Keratinocyte (primary cell): Measurements from ENCODE around the gene DGKD. TPM values are rescaled to one million over a fixed set of nuclear protein-coding genes. Genes with fewer than 3 reads are reported as not detected.

Source experiments
- DNase-seq: peaks from one replicate; pipeline ENCODE4 v3.0.0-alpha.2; 2011; ENCODE audit warnings: low read depth, missing footprints, low spot score
- FAIRE-seq: peaks from 2 replicates; lab custom pipeline; 2011; peaks lifted over from hg19 to GRCh38; lab: Jason Lieb, UNC
- H2AFZ ChIP-seq: 2 replicates; pipeline ENCODE4 v1.6.0; 2012; ENCODE audit warnings: low read length, control low read depth, inconsistent platforms; ENCODE audit not compliant: control insufficient read depth
- H3K27ac ChIP-seq: 2 replicates; pipeline ENCODE4 v1.5.1; 2011; ENCODE audit warnings: low read length; ENCODE audit not compliant: control insufficient read depth, insufficient read depth
- H3K27me3 ChIP-seq: 3 replicates; pipeline ENCODE4 v1.6.0; 2011; ENCODE audit warnings: low read length; ENCODE audit not compliant: control insufficient read depth, insufficient read depth; ENCODE audit errors: extremely low read depth
- H3K36me3 ChIP-seq, 2 experiments: 2 replicates in 1 of 2; 3 replicates in 1 of 2; pipeline ENCODE4 v1.5.1; 2011; ENCODE audit warnings: low read length in 2 of 2, mild to moderate bottlenecking in 1 of 2; ENCODE audit not compliant: control insufficient read depth in 2 of 2, insufficient read depth in 2 of 2; ENCODE audit errors: extremely low read depth in 1 of 2
- H3K4me1 ChIP-seq: 3 replicates; pipeline ENCODE4 v1.5.1; 2011; ENCODE audit warnings: low read length; ENCODE audit not compliant: control insufficient read depth, insufficient read depth; ENCODE audit errors: extremely low read depth
- H3K4me2 ChIP-seq: 3 replicates; pipeline ENCODE4 v1.6.0; 2011; ENCODE audit warnings: low read depth, low read length; ENCODE audit not compliant: control insufficient read depth, insufficient read depth; ENCODE audit errors: extremely low read depth
- H3K4me3 ChIP-seq, 3 experiments: fragments of 200-600 bp in 1 of 3; sonication (generic) in 1 of 3; 2 replicates in 2 of 3; 3 replicates in 1 of 3; pipeline ENCODE4 v1.5.1; 2011 to 2016; ENCODE audit warnings: low read length in 3 of 3, mild to moderate bottlenecking in 3 of 3, control low read depth in 2 of 3, inconsistent platforms in 1 of 3, low read depth in 1 of 3, mixed read lengths in 1 of 3, mixed run types in 1 of 3, moderate library complexity in 1 of 3; ENCODE audit not compliant: control insufficient read depth in 2 of 3, insufficient read depth in 2 of 3; ENCODE audit errors: extremely low read depth in 1 of 3
- H3K79me2 ChIP-seq: 2 replicates; pipeline ENCODE4 v1.6.0; 2012; ENCODE audit warnings: low read length; ENCODE audit not compliant: control insufficient read depth, insufficient read depth
- H3K9ac ChIP-seq: 3 replicates; pipeline ENCODE4 v1.6.0; 2011; ENCODE audit warnings: low read length; ENCODE audit not compliant: control insufficient read depth, insufficient read depth; ENCODE audit errors: extremely low read depth
- H3K9me1 ChIP-seq: 3 replicates; pipeline ENCODE4 v1.6.0; 2011; ENCODE audit warnings: low read length; ENCODE audit not compliant: control insufficient read depth, insufficient read depth; ENCODE audit errors: extremely low read depth
- H3K9me3 ChIP-seq: 2 replicates; pipeline ENCODE4 v1.5.1; 2012; ENCODE audit warnings: low read depth, low read length; ENCODE audit not compliant: control insufficient read depth
- H4K20me1 ChIP-seq: 3 replicates; pipeline ENCODE4 v1.6.0; 2011; ENCODE audit warnings: low read length; ENCODE audit not compliant: control insufficient read depth, insufficient read depth; ENCODE audit errors: extremely low read depth
- EZH2 ChIP-seq: IDR thresholded peaks from one replicate; pipeline ENCODE4 v1.6.1; 2012; ENCODE audit warnings: inconsistent platforms, mild to moderate bottlenecking, low read length, moderate library complexity
- dilution Hi-C: fragments of 300-500 bp; cut with MboI; formaldehyde crosslinking; loops from one replicate; pipeline ENCODE4 v1.7.0; 2020; ENCODE audit warnings: low sequenced_read_pairs; ENCODE audit not compliant: extremely low pct_ligation_motif_present
- polyA plus RNA-seq, 5 experiments: library from polyadenylated mRNA; depleted of rRNA in 3 of 5; stranded (reverse) in 3 of 5; stranded (forward) in 1 of 5; unstranded in 1 of 5; fragments of >200 nt; gene quantifications; 1 replicate in 1 of 5; 2 replicates in 3 of 5; 3 replicates in 1 of 5; pipeline versions ENCODE4 v1.2.1 to v1.2.3, GENCODE V29; 2011 to 2012; ENCODE audit warnings: missing spikeins in 2 of 5, low read depth in 1 of 5, low replicate concordance in 1 of 5
- TF ChIP-seq, protein P1 (sequence below), 3 experiments: IDR thresholded peaks in 1 of 3; conservative IDR thresholded peaks in 1 of 3; optimal IDR thresholded peaks in 1 of 3; 2 replicates in 2 of 3; 3 replicates in 1 of 3; pipeline versions ENCODE3 to v1.5.1; 2011; ENCODE audit warnings: low read length in 3 of 3, mild to moderate bottlenecking in 3 of 3, moderate library complexity in 2 of 3, control low read depth in 1 of 3, inconsistent platforms in 1 of 3; ENCODE audit not compliant: insufficient read depth in 2 of 3; ENCODE audit errors: extremely low read depth in 1 of 3

Gene DGKD
- polyA plus RNA-seq, 1 donor (not counting 4 experiments of a cell fraction or from before 2014, with no cell fraction given), result 6.1 TPM

DNA sequence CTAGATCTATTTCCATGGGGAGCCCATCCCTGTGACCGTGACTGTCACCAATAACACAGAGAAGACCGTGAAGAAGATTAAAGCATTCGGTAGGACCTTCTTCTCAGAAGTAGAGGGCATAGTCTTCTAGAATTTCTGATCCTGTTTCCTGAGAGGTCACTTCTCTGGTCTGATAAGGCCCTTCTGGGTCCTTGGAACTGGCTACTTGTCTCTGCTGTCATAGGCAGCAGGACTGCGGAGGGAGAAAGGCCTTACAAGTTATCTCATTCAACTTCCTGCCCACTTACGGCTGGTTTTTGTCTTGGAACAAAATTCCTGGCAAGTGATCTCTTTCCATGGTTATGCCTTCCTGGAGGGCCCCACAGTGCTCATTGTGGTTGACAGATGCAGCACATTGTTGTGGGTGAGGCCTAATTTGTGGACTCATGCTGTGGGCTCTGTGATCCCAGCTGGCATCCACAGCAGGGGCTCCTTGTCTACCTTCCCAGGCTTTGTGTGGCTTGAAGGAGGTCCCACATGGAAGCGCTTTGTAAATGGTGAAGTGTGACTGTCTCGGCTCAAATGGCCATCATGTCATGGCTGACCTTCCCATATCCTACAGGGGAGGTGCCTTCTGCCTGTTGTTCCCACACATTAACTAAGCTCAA, 24.7 kb upstream of the DGKD start:
- H3K4me1 ChIP-seq, result no peaks in the 10 kb centered on the region
- no peak overlapping the region for H3K4me2 ChIP-seq
- no peaks in the 10 kb centered on the region for H3K36me3 ChIP-seq
- peaks cover 17% of the 10 kb centered on the region for H3K27me3 ChIP-seq
- H3K27ac ChIP-seq, result no peak overlapping the region
- dilution Hi-C loops, result no loop called here
- H2AFZ ChIP-seq, result no peak overlapping the region
- H3K9me1 ChIP-seq, result no peaks in the 10 kb centered on the region
- DNase-seq (no peak), FAIRE-seq (no peak)
- no peak overlapping the region for H3K9ac ChIP-seq
- H3K4me3 ChIP-seq, result no peak overlapping the region
- no peaks in the 10 kb centered on the region for H3K9me3 ChIP-seq
- no peaks in the 10 kb centered on the region for H4K20me1 ChIP-seq
- no peaks in the 10 kb centered on the region for H3K79me2 ChIP-seq
- TF ChIP-seq, protein P1, sequence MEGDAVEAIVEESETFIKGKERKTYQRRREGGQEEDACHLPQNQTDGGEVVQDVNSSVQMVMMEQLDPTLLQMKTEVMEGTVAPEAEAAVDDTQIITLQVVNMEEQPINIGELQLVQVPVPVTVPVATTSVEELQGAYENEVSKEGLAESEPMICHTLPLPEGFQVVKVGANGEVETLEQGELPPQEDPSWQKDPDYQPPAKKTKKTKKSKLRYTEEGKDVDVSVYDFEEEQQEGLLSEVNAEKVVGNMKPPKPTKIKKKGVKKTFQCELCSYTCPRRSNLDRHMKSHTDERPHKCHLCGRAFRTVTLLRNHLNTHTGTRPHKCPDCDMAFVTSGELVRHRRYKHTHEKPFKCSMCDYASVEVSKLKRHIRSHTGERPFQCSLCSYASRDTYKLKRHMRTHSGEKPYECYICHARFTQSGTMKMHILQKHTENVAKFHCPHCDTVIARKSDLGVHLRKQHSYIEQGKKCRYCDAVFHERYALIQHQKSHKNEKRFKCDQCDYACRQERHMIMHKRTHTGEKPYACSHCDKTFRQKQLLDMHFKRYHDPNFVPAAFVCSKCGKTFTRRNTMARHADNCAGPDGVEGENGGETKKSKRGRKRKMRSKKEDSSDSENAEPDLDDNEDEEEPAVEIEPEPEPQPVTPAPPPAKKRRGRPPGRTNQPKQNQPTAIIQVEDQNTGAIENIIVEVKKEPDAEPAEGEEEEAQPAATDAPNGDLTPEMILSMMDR (optimal IDR thresholded peaks at IDR 0.05 in 1 of 3, IDR thresholded peaks at IDR 0.05 in 1 of 3, conservative IDR thresholded peaks at IDR 0.05 in 1 of 3; ENCODE audit: extremely low read depth in 1 of 3, insufficient read depth in 2 of 3, low read length in 3 of 3), result no peak
- TF ChIP-seq EZH2, result no peak

DNA sequence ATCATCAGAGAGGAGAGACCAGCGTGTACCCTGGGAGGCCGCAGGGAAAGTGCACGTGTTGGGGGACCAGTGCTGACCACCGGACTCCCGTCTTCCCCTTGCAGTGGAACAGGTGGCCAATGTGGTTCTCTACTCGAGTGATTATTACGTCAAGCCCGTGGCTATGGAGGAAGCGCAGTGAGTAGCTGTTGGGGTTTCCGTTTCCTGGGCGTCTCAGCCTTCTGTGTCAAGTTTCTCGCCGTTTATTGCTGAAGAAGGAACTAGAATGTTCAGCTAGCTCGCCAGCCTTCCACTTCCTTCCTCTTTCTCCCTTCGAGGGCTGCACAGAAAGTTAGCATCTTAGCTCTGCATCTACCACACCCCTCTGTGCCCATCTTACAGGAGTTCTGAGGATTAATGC, 22.8 kb upstream of the DGKD start:
- Histone ChIP-seq H3K9ac (no peak overlapping the region), H3K4me2 (no peak overlapping the region), H3K27me3 (peaks cover 20% of the 10 kb centered on the region), H2AFZ (no peak overlapping the region), H3K4me1 (no peaks in the 10 kb centered on the region), H3K36me3 (no peaks in the 10 kb centered on the region), H3K27ac (no peak overlapping the region), H3K9me1 (no peaks in the 10 kb centered on the region), H3K4me3 (no peak overlapping the region), H4K20me1 (no peaks in the 10 kb centered on the region), H3K9me3 (no peaks in the 10 kb centered on the region), H3K79me2 (no peaks in the 10 kb centered on the region)
- DNase-seq, result no peak
- no peak for TF ChIP-seq EZH2
- TF ChIP-seq, protein P1 (optimal IDR thresholded peaks at IDR 0.05 in 1 of 3, IDR thresholded peaks at IDR 0.05 in 1 of 3, conservative IDR thresholded peaks at IDR 0.05 in 1 of 3; ENCODE audit: extremely low read depth in 1 of 3, insufficient read depth in 2 of 3, low read length in 3 of 3), result no peak
- no peak for FAIRE-seq
- dilution Hi-C loops, result no loop called here
